ENCODE measurements around the gene RNF157.

RNF157 gene

DNA sequence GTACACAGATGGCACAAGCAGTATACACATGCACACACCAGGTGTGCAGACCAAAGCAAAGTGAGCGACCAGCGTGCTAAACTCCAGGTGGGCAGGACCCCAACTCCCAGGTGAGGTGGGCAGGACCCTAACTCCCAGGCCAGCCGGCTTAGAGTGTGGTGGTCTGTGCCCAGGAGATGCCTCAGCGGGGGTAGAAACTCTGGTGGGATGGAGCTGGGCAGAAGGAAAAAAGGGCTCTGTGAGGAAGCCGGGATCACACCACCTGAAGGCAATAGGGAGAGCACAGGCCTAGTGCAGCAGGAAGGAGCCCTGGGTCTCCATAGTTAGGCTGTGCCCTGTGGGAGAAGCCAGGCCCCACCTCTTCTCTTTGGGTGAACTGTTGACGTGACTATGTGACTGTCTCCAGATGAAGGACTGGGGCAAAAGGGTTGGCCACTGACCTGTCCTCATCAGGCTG, 97.7 kb downstream of the RNF157 start:
- H3K9ac ChIP-seq = no peak overlapping the region
- no peak overlapping the region for H3K4me2 ChIP-seq
- H3K4me1 ChIP-seq (ENCODE audit: low read depth, poor library complexity, severe bottlenecking) = no peaks in the 10 kb centered on the region
- H2AFZ ChIP-seq (ENCODE audit: low read depth) = no peak overlapping the region
- H3K27ac ChIP-seq = no peak overlapping the region
- H4K20me1 ChIP-seq (ENCODE audit: insufficient read depth) = no peaks in the 10 kb centered on the region
- H3K36me3 ChIP-seq (ENCODE audit: insufficient read depth) = no peaks in the 10 kb centered on the region
- no peaks in the 10 kb centered on the region for H3K79me2 ChIP-seq (ENCODE audit: insufficient read depth, low read depth)
- peaks cover 6% of the 10 kb centered on the region; the same call in 1 of the 2 replicates for H3K27me3 ChIP-seq (ENCODE audit: insufficient read depth, low read depth)
- no peak for TF ChIP-seq CTCF (conservative IDR thresholded peaks at IDR 0.05; ENCODE audit: low read depth, low read length)
- no peak overlapping the region for H3K4me3 ChIP-seq (IDR thresholded peaks at IDR 0.05; ENCODE audit: insufficient read depth, low read depth, low read length)

DNA sequence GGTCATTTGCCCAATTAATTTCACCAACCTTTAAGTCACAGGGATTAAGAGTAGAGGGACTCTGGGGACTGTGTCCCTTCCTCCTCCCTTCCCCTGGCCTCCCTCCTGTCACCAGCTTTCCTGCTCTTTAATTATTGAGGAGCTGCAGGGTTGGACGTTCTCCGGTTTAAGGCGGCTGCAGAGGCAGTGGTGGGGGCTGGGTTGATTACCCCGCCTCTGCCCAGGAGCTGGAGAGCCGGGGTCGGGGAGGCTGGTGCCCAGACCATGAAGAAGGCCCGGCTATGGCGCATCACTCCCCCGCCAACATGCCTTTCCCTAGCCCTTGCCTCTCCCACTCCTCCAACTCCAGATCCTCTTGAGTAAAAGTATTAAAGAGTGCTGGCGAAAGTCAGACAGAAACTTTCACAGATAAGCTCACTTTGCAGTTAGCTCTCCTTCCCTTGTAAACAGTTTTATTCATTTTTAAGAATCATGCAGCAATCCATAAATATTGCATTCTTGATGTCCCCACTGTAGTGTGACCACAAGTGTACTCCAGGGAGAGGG, 98.2 kb downstream of the RNF157 start:
- TF ChIP-seq CTCF (conservative IDR thresholded peaks at IDR 0.05; ENCODE audit: low read depth, low read length) = no peak
- no peak overlapping the region for H3K9ac ChIP-seq
- H3K4me3 ChIP-seq (IDR thresholded peaks at IDR 0.05; ENCODE audit: insufficient read depth, low read depth, low read length) = no peak overlapping the region
- no peaks in the 10 kb centered on the region for H4K20me1 ChIP-seq (ENCODE audit: insufficient read depth)
- H3K4me1 ChIP-seq (ENCODE audit: low read depth, poor library complexity, severe bottlenecking) = no peaks in the 10 kb centered on the region
- no peak overlapping the region for H2AFZ ChIP-seq (ENCODE audit: low read depth)
- no peaks in the 10 kb centered on the region for H3K36me3 ChIP-seq (ENCODE audit: insufficient read depth)
- peaks cover 6% of the 10 kb centered on the region; the same call in 1 of the 2 replicates for H3K27me3 ChIP-seq (ENCODE audit: insufficient read depth, low read depth)
- H3K79me2 ChIP-seq (ENCODE audit: insufficient read depth, low read depth) = no peaks in the 10 kb centered on the region
- H3K4me2 ChIP-seq = no peak overlapping the region
- no peak overlapping the region for H3K27ac ChIP-seq

DNA sequence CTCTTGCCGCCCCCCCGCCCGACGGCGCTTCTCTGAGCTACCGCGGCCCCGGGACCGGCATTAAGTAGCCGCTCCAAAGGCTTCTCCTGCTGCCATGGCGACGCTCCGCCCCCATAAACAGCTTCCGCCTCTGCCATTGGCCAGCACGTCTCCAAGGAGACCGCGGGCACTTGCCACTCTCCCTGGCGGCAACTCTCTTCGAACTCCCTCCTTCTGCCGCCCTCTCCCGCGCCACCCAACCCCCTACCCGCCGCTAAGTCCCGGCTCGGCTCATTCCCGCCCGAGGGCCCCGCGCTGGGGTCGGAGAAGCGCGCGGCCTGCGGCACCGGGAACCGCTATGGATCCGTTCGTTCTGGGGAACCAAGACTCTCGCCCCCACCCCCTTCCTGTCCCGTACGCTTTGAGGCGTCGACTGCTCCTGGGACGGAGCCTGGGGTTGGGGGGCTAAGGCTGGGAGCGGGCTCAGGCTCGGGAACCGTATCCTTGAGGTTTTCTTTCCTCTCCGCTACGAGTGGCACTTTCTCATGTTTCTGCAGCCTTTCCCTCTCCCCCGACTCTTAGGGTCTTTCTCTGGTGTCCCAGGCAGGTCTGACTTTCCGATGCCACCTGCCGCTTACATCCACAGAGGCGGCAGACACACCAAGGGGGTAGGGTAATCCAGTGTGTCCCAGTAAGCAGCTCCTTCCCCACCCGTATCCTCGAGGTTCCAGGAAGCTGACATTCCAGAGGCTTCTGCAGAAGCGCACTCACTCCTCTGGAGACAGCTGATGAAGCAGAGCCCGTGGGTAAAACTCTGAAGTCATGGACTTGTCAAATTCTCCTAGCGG, 98.9 kb downstream of the RNF157 start, which contains the start of gene FOXJ1:
Gene FOXJ1 (minus strand): TSS at position 34 of the 827 bp plus-strand sequence. CDS start 850 bp downstream, outside the sequence.
- TF ChIP-seq CTCF (conservative IDR thresholded peaks at IDR 0.05; ENCODE audit: low read depth, low read length) = no peak
- Histone ChIP-seq H3K27ac (no peak within 1 kb of the TSS), H3K4me3 (IDR thresholded peaks at IDR 0.05; ENCODE audit: insufficient read depth, low read depth, low read length) (no peak within 1 kb of the TSS), H3K27me3 (ENCODE audit: insufficient read depth, low read depth) (peaks cover 6% of the 10 kb centered on the region; the same call in 1 of the 2 replicates), H3K4me1 (ENCODE audit: low read depth, poor library complexity, severe bottlenecking) (no peaks in the 10 kb centered on the region), H2AFZ (ENCODE audit: low read depth) (0 out of 2 replicates have a peak within 1 kb of the TSS, but pooled peaks have one; percentile 6), H3K36me3 (ENCODE audit: insufficient read depth) (no peaks in the 10 kb centered on the region), H4K20me1 (ENCODE audit: insufficient read depth) (no peaks in the 10 kb centered on the region), H3K79me2 (ENCODE audit: insufficient read depth, low read depth) (no peaks in the 10 kb centered on the region), H3K9ac (no peak within 1 kb of the TSS; the same call in 1 of the 2 replicates), H3K4me2 (peak within 1 kb of the TSS; percentile 76)

- TF ChIP-seq CTCF (conservative IDR thresholded peaks at IDR 0.05; ENCODE audit: low read depth, low read length) = no peak
- H3K27ac ChIP-seq = no peak overlapping the region
- H3K79me2 ChIP-seq (ENCODE audit: insufficient read depth, low read depth) = no peaks in the 10 kb centered on the region
- no peak overlapping the region for H3K4me3 ChIP-seq (IDR thresholded peaks at IDR 0.05; ENCODE audit: insufficient read depth, low read depth, low read length)
- H3K27me3 ChIP-seq (ENCODE audit: insufficient read depth, low read depth) = peaks cover 6% of the 10 kb centered on the region; the same call in 1 of the 2 replicates
- H4K20me1 ChIP-seq (ENCODE audit: insufficient read depth) = no peaks in the 10 kb centered on the region
- no peak overlapping the region for H2AFZ ChIP-seq (ENCODE audit: low read depth)
- H3K9ac ChIP-seq = no peak overlapping the region; the same call in 1 of the 2 replicates
- H3K36me3 ChIP-seq (ENCODE audit: insufficient read depth) = no peaks in the 10 kb centered on the region
- H3K4me2 ChIP-seq = peak overlapping the region; percentile 76; the same call in 1 of the 2 replicates
- peaks cover under 1% of the 10 kb centered on the region for H3K4me1 ChIP-seq (ENCODE audit: low read depth, poor library complexity, severe bottlenecking)
Observed at GRCh38 chr17:76140661-76141211, 99.6 kb downstream of the RNF157 start.

Data from KMS-11 (cell line).